BJ (cell line): ENCODE measurements around the gene ANKRD13B. TPM values are rescaled to one million over a fixed set of nuclear protein-coding genes. Genes with fewer than 3 reads are reported as not detected.

ENCODE experiments used
- CTCF ChIA-PET: fragments of 350-600 bp; formaldehyde crosslinking; extraction: SDS; loops from one replicate; lab custom pipeline; 2021; ENCODE audit warnings: antibody characterized with exemption, inconsistent platforms; lab: Yijun Ruan, JAX
- POLR2A ChIA-PET: fragments of 300-600 bp; sonication (Branson Sonifier 250); formaldehyde crosslinking; extraction: SDS; loops from one replicate; lab custom pipeline; 2021; ENCODE audit warnings: antibody characterized with exemption; lab: Charles Lee
- DNase-seq: peaks from one replicate; pipeline ENCODE4 v3.0.0-alpha.2; 2011; ENCODE audit warnings: low read depth
- H3K27me3 ChIP-seq: 2 replicates; pipeline ENCODE4 v1.6.0; 2011; ENCODE audit warnings: low read length; ENCODE audit not compliant: control insufficient read depth, insufficient read depth
- H3K36me3 ChIP-seq: 2 replicates; pipeline ENCODE4 v1.5.1; 2011; ENCODE audit warnings: low read length; ENCODE audit not compliant: control insufficient read depth, insufficient read depth
- H3K4me3 ChIP-seq: 2 replicates; pipeline ENCODE4 v1.5.1; 2011; ENCODE audit warnings: low read depth, mild to moderate bottlenecking, control low read depth, low read length
- polyA plus RNA-seq: library from polyadenylated mRNA; depleted of rRNA; stranded (reverse); fragments of >200 nt; gene quantifications from 2 replicates; pipeline ENCODE4 v1.2.3, GENCODE V29; 2011
- TF ChIP-seq, protein P1 (sequence below): IDR thresholded peaks from 2 replicates; pipeline ENCODE4 v1.5.1; 2011; ENCODE audit warnings: low read depth, mild to moderate bottlenecking, control low read depth, inconsistent platforms, low read length, moderate library complexity; ENCODE audit not compliant: insufficient read depth

The ANKRD13B gene
- polyA plus RNA-seq, 1 experiment = 3.1 TPM

- ChIA-PET POLR2A (no interaction called here), CTCF (interaction anchor here (0.6 to 2.0 kb wide), 5 partner anchors 10 to 280 kb away, joined by 3 to 5 read pairs (median 4); no protein-coding TSS in a partner anchor)
- TF ChIP-seq, protein P1, sequence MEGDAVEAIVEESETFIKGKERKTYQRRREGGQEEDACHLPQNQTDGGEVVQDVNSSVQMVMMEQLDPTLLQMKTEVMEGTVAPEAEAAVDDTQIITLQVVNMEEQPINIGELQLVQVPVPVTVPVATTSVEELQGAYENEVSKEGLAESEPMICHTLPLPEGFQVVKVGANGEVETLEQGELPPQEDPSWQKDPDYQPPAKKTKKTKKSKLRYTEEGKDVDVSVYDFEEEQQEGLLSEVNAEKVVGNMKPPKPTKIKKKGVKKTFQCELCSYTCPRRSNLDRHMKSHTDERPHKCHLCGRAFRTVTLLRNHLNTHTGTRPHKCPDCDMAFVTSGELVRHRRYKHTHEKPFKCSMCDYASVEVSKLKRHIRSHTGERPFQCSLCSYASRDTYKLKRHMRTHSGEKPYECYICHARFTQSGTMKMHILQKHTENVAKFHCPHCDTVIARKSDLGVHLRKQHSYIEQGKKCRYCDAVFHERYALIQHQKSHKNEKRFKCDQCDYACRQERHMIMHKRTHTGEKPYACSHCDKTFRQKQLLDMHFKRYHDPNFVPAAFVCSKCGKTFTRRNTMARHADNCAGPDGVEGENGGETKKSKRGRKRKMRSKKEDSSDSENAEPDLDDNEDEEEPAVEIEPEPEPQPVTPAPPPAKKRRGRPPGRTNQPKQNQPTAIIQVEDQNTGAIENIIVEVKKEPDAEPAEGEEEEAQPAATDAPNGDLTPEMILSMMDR = no peak
- DNase-seq = no peak
- Histone ChIP-seq H3K27me3 (no peaks in the 10 kb centered on the region), H3K4me3 (no peak overlapping the region), H3K36me3 (0 out of 2 replicates have a peak, but pooled peaks cover under 1% of the 10 kb centered on the region)
Observed at GRCh38 chr17:29652976-29653375, 60.0 kb downstream of the ANKRD13B start.

DNA sequence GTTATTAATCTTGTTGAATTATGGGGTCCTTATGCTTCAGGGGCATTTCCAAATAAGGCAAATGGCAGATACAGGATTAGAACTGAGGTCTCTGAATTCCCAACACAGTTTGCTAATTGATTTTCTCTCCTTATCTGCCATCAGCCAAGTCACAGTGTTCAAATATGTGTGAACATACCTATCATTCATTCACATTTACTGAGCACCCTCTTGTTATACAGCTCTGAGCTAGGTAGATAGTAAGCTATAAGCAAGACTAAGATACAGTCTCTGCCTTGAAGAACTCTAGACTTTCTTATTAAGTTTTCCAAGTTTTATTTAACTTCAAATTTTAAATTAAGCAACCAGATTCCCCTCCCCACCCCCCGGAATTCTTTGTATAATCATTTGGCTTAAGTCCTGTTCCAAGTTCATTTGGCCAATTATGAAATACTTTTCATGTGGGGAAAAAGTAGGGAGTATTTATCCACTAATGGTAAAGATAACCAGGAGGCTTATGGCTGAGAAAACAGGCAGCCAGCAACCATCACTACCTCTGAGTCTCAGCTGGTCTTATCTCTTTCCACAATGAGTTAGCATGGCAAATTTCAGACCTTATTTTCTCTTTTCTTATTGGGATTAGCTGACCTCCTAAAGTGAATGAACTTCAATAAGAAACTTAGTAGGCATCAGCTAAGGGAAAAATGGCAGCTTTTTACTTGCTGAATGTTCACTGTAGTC, 61.2 kb downstream of the ANKRD13B start:
- TF ChIP-seq, protein P1 = no peak
- ChIA-PET CTCF (interaction anchor here (1.0 to 2.0 kb wide), 5 partner anchors 9 to 125 kb away, joined by 3 to 5 read pairs (median 4); no protein-coding TSS in a partner anchor), POLR2A (no interaction called here)
- Histone ChIP-seq H3K27me3 (no peaks in the 10 kb centered on the region), H3K4me3 (no peak overlapping the region), H3K36me3 (no peaks in the 10 kb centered on the region)
- DNase-seq = no peak

GRCh38 chr17:29655323-29655722, 62.4 kb downstream of the ANKRD13B start:
- H3K4me3 ChIP-seq = no peak overlapping the region
- CTCF ChIA-PET = interaction anchor here (1.6 kb wide), 1 partner anchor 124 kb away, joined by 3 read pairs; no protein-coding TSS in a partner anchor
- H3K36me3 ChIP-seq = no peaks in the 10 kb centered on the region
- TF ChIP-seq, protein P1 = no peak
- no peaks in the 10 kb centered on the region for H3K27me3 ChIP-seq
- POLR2A ChIA-PET = no interaction called here
- DNase-seq = no peak

DNA sequence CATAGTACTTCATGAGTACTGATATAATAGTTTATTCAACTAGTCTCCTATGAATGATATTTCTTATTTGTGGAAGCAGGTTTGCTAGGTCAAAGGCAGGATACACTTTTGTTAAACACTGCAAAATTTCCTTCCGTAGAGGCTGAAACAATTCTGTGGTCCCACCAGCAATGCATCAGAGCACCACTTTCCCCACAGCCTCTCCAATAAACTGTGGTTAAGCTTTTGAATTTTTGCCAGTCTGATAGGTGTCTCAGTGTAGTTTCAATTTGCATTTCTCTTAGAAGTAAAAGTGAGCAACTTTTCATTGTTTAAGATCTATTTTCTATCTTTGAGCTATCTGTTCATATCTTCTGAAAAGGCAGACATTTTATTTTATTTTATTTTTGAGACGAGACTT, 66.2 kb downstream of the ANKRD13B start:
- Histone ChIP-seq H3K36me3 (no peaks in the 10 kb centered on the region), H3K27me3 (no peaks in the 10 kb centered on the region), H3K4me3 (no peak overlapping the region)
- no peak for DNase-seq
- TF ChIP-seq, protein P1 = no peak
- POLR2A ChIA-PET = no interaction called here
- CTCF ChIA-PET = no interaction called here

DNA sequence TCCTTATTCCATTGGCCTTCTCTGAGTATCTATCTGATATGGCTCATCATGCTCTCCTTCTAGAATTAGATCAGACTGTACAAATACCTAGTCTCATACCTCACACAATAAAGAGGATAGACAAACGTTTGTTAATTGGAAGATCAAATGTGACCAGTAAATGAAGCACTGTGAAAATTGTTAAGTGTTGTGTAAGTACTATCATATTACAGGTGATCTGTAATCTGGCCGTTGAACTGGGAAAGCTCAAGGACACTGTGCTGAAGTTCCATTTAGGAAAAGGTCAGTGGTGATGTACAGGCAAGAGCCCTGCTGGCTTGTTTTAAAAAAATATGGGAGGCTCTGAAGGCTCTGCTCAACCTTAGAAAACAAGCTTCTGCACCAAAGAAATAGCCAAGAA, 68.3 kb downstream of the ANKRD13B start:
- no peak for DNase-seq
- TF ChIP-seq, protein P1 = no peak
- ChIA-PET POLR2A (no interaction called here), CTCF (no interaction called here)
- Histone ChIP-seq H3K4me3 (no peak overlapping the region), H3K36me3 (no peaks in the 10 kb centered on the region), H3K27me3 (no peaks in the 10 kb centered on the region)
